Psoas muscle (tissue), 8 donors: ENCODE results near the gene ROR2. TPM values are rescaled to one million over a fixed set of nuclear protein-coding genes. Genes with fewer than 3 reads are reported as not detected.

Experiments
- ATAC-seq, 4 donors: fragments of 200-7000 bp; cut with Tn5 transposase; one replicate each; pipeline ENCODE4 v1.9.1; 2020; ENCODE audit warnings: moderate library complexity in 3 of 4, mild to moderate bottlenecking in 2 of 4
- DNase-seq, 2 donors: peaks; one replicate each; pipeline ENCODE4 v3.0.0-alpha.2; 2020
- H3K27ac ChIP-seq: fragments of 200-600 bp; one replicate; pipeline ENCODE4 v1.8.0; 2022
- H3K27me3 ChIP-seq, 3 donors: fragments of 200-600 bp in 1 of 3; one replicate each; pipeline versions ENCODE4 v1.6.1 to v1.8.0; 2013 to 2022; ENCODE audit warnings: low read length in 2 of 3, mild to moderate bottlenecking in 2 of 3, moderate library complexity in 1 of 3; ENCODE audit not compliant: insufficient read depth in 3 of 3
- H3K36me3 ChIP-seq, 2 donors: fragments of 200-600 bp in 1 of 2; one replicate each; pipeline versions ENCODE4 v1.6.1 to v1.8.0; 2013 to 2022; ENCODE audit warnings: low read depth in 1 of 2, mild to moderate bottlenecking in 1 of 2, moderate library complexity in 1 of 2; ENCODE audit not compliant: insufficient read depth in 1 of 2
- H3K4me1 ChIP-seq: fragments of 200-600 bp; one replicate; pipeline ENCODE4 v1.8.0; 2022
- H3K4me3 ChIP-seq: fragments of 200-600 bp; one replicate; pipeline ENCODE4 v1.8.0; 2022; ENCODE audit warnings: mild to moderate bottlenecking
- H3K9me3 ChIP-seq: fragments of 200-600 bp; one replicate; pipeline ENCODE4 v1.8.0; 2022
- WGBS, 3 donors: extraction: QIAGEN DNeasy Blood & Tissue Kit; methylation state at CpG; one replicate each; pipeline versions ENCODE4 v1.1.6 to v1.1.7; 2013; 5-methylcytosine and 5-hydroxymethylcytosine counted together
- intact Hi-C, 2 donors: fragments of 100-400 bp; cut with DNase I; formaldehyde crosslinking; loops; one replicate each; pipeline versions ENCODE4 v1.11.0 to v1.14.2; 2022
- polyA plus RNA-seq, 3 donors: library from polyadenylated mRNA; stranded (reverse); fragments of 200-250 nt; gene quantifications; one replicate each; pipeline ENCODE4 v1.2.3, GENCODE V29; 2013
- total RNA-seq, 4 donors: library from RNA; stranded (reverse); fragmentation: NEBNext Ultra II Directional in 2 of 4; extraction: Animal tissue kit (Norgen Biotek cat#: 25700) in 2 of 4; gene quantifications; one replicate each; pipeline versions ENCODE4 v1.2.1 to v1.2.4, GENCODE V29; 2021 to 2023
- TF ChIP-seq, protein P1 (sequence below): fragments of 200-600 bp; IDR thresholded peaks from one replicate; pipeline ENCODE4 v1.8.0; 2022; ENCODE audit warnings: antibody characterized with exemption
- donor health status: healthy with polysubstance abuse.
- donor health status: DM: no; HTN: no; CAD: no; lungs with moderate emphysema.
- donor health status: Bipolar disorder and iron deficiency.
- donor health status: healthy.
- donor health status: DM: yes; HTN: yes; CAD: no.
- donor health status: DM: no; HTN: no; CAD: no.
- donor health status: DM: no; HTN: no; CAD: no.
- donor health status: DM: yes; HTN: yes; CAD: no.

ROR2 gene
- total and polyA plus RNA-seq, 7 donors, result 0.05 to 0.52 (median 0.15) TPM

DNA sequence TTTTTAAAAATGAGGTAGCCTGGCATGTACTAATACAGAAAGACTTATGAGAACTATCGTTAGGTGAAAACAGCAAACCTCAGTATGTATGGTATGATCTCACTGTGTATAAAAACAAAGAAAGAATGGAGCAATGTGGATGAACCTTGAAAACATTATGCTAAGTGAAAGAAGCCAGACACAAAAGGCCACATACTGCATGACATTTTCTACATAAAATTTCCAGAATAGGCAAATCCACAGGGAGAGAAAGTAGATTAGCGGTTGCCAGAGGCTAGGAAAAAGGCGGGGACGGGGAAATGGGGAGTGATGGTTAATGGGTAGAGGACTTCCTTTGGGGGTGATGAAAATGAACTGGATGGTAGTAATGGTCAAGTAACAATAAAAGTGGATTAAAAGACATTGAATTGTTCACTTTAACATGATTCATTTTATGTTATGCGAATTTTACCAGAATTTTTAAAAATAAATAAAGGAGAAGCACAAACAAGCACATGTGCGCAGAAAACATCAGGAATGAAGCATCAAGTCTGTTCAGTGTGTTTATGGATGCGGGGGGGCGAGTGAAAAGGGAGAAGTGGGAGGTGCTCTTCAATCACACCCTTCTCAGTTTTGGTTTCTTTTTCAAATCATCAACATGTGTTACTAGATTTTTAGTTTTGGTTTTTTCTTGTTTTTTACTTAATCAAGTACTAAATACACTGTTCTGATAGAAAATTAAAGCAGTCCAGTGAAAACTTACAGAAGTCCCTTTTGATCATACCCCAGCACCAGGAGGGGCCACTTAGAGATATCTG is 16.3 kb downstream of the ROR2 start:
- Histone ChIP-seq H3K36me3 (no peaks in the 10 kb centered on the region), H3K27me3 (no peaks in the 10 kb centered on the region), H3K27ac (no peak overlapping the region), H3K9me3 (peaks cover 19% of the 10 kb centered on the region), H3K4me3 (no peak overlapping the region), H3K4me1 (no peaks in the 10 kb centered on the region)
- 77 to 86% (median 80%) methylated on average over 8 of the region's 8 CpGs for WGBS, 3 donors
- TF ChIP-seq, protein P1, sequence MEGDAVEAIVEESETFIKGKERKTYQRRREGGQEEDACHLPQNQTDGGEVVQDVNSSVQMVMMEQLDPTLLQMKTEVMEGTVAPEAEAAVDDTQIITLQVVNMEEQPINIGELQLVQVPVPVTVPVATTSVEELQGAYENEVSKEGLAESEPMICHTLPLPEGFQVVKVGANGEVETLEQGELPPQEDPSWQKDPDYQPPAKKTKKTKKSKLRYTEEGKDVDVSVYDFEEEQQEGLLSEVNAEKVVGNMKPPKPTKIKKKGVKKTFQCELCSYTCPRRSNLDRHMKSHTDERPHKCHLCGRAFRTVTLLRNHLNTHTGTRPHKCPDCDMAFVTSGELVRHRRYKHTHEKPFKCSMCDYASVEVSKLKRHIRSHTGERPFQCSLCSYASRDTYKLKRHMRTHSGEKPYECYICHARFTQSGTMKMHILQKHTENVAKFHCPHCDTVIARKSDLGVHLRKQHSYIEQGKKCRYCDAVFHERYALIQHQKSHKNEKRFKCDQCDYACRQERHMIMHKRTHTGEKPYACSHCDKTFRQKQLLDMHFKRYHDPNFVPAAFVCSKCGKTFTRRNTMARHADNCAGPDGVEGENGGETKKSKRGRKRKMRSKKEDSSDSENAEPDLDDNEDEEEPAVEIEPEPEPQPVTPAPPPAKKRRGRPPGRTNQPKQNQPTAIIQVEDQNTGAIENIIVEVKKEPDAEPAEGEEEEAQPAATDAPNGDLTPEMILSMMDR, result no peak
- DNase-seq, result no peak
- no peak for ATAC-seq
- intact Hi-C loops, result no loop called here

DNA sequence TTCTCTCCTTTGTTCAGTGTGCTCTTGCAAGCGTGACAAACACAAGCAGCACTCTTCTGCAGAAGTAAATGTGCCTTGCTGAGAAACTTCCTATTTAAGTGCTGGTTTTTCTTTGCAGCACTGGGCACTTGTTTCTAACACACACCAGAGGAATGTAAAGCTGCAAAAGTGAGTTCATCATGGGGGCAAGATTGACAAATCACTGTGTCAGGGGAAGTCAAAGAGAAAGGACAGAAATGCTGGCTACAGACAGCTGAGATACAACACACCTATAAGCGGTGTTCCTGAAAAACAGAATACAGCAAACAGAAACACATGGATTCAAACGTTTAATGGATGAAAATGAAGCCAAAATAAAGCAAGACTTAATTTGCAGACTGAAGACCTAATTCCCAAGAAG is 19.6 kb downstream of the ROR2 start:
- TF ChIP-seq, protein P1, result no peak
- intact Hi-C loops, result no loop called here
- H3K4me3 ChIP-seq, result no peak overlapping the region
- no peaks in the 10 kb centered on the region for H3K36me3 ChIP-seq
- H3K9me3 ChIP-seq, result peaks cover 19% of the 10 kb centered on the region
- no peak overlapping the region for H3K27ac ChIP-seq
- WGBS, 3 donors, result 73 to 82% (median 78%) methylated on average over 3 of the region's 3 CpGs
- no peak for ATAC-seq
- H3K27me3 ChIP-seq, result peaks cover 0 to 2% (median 0%) of the 10 kb centered on the region in 3 donors
- no peak for DNase-seq
- H3K4me1 ChIP-seq, result no peaks in the 10 kb centered on the region

DNA sequence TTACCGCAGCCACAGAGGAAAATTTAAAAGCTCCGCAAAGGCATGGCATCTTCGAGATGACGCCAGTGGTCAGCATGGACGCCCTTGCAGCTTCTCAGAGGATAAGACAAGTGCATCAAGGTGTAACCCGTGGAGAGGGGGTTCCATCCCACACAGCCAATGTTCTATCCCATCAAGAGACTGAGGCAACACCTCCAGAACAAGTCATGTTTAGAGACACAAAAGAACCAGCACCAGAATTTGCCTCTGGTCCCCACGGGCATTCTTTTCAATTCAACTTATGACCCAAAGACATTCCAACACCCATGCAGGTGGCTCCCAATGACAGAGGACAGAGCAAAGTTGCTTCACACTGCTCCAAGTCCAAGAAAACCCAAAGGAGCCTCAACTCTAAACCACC is 20.7 kb downstream of the ROR2 start:
- intact Hi-C loops, result no loop called here
- no peak overlapping the region for H3K27ac ChIP-seq
- 88 to 93% (median 89%) methylated on average over 7 of the region's 7 CpGs for WGBS, 3 donors
- H3K4me1 ChIP-seq, result no peaks in the 10 kb centered on the region
- H3K27me3 ChIP-seq, result peaks cover 0 to 2% (median 0%) of the 10 kb centered on the region in 3 donors
- TF ChIP-seq, protein P1, result no peak
- ATAC-seq (no peak), DNase-seq (no peak)
- H3K36me3 ChIP-seq, result no peaks in the 10 kb centered on the region
- no peak overlapping the region for H3K4me3 ChIP-seq
- peaks cover 19% of the 10 kb centered on the region for H3K9me3 ChIP-seq

DNA sequence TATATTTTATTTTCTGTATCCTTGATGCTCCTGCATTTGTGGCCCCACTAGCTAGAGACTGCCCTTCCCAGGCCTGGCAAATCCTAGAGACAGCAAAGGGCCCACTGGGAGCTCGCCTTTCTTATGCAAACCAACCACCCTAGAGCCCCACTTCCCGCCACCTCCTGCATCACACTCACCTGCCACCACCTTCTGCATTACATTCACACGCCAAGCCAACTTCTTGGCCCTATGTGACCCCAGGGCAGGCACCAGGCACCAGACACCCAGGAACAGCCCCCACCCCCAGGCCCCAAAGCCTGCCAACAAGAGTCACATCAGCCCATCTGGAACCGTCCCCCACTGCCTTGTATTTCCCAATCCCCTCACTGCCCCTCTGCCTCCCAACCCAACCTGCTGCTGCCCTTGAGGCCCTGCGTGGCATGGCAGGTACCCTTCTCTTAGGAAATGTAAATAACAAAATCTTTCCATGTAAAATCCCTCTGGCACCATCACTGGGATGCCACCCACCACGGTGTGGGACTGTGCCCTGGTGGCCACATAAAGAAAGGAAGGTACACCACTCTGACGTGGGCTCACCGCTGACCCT is 22.0 kb downstream of the ROR2 start:
- WGBS, 3 donors, result 75 to 89% (median 86%) methylated on average over 8 of the region's 8 CpGs
- TF ChIP-seq, protein P1, result no peak
- ATAC-seq (no peak), DNase-seq (no peak)
- Histone ChIP-seq H3K27me3 (peaks cover 0 to 2% (median 0%) of the 10 kb centered on the region in 3 donors), H3K9me3 (peaks cover 19% of the 10 kb centered on the region), H3K4me3 (no peak overlapping the region), H3K27ac (no peak overlapping the region), H3K4me1 (no peaks in the 10 kb centered on the region), H3K36me3 (no peaks in the 10 kb centered on the region)
- intact Hi-C loops, result no loop called here
